AG04449 (cell line): Measurements from ENCODE around the gene SESN3.

Experiments used
- CTCF ChIA-PET: fragments of 350-600 bp; formaldehyde crosslinking; extraction: SDS; loops from one replicate; lab custom pipeline; 2021; ENCODE audit warnings: antibody characterized with exemption; lab: Yijun Ruan, JAX
- POLR2A ChIA-PET: fragments of 400-600, 350-600 bp; formaldehyde crosslinking; extraction: SDS; loops from one replicate; lab custom pipeline; 2020; ENCODE audit warnings: antibody characterized with exemption, inconsistent platforms; lab: Yijun Ruan, JAX
- DNase-seq: peaks from one replicate; pipeline ENCODE4 v3.0.0-alpha.2; 2010; ENCODE audit warnings: low read depth, low spot score
- H3K4me3 ChIP-seq: 2 replicates; pipeline ENCODE4 v1.5.1; 2011; ENCODE audit warnings: low read depth, mild to moderate bottlenecking, control low read depth, low read length
- TF ChIP-seq, protein P1 (sequence below): IDR thresholded peaks from one replicate; pipeline ENCODE4 v1.5.1; 2011; ENCODE audit warnings: mild to moderate bottlenecking, moderate library complexity, low read length, control low read depth, inconsistent platforms; ENCODE audit not compliant: insufficient read depth; ENCODE audit errors: missing control alignments

Gene SESN3

DNA sequence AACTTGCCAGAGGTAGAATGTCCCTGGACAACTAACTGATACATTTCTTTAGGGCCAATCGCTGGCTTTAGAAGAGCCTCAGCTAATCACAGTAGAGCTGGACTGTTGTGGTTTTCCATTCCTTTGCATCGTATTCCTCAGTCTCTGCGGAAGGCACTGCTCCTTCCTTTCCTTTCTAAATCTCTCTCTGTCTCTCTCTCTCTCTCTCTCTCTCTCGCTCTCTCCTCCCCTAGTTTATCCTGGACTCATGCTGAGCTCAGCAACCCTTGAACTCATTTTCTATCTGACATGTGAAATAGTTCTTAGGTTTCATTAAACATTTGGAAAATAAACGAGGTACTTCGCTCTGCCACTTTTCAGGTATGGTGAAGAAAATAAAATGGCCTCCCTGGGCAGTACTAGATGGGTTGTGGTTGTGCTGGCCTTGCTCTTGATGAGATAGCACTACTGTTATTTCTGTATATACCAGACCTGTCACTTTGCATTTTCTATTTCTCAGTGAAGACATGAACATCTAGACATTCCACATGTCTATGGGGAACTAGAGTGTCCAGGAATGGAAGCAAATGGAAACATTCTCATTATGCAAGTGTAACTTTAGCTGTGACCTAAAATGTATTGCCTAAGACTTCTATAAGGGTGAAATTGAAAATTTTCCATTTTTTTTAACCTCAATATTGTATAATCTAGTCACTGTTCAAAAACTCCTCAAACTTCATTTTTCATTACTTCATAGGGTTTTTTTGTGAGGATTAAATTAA, 12.0 kb upstream of the SESN3 start:
- POLR2A ChIA-PET, result no interaction called here
- H3K4me3 ChIP-seq, result no peak overlapping the region
- DNase-seq, result no peak
- CTCF ChIA-PET, result interaction anchor here (0.7 kb wide), 1 partner anchor 11 kb away, joined by 3 read pairs; no protein-coding TSS in a partner anchor
- TF ChIP-seq, protein P1, sequence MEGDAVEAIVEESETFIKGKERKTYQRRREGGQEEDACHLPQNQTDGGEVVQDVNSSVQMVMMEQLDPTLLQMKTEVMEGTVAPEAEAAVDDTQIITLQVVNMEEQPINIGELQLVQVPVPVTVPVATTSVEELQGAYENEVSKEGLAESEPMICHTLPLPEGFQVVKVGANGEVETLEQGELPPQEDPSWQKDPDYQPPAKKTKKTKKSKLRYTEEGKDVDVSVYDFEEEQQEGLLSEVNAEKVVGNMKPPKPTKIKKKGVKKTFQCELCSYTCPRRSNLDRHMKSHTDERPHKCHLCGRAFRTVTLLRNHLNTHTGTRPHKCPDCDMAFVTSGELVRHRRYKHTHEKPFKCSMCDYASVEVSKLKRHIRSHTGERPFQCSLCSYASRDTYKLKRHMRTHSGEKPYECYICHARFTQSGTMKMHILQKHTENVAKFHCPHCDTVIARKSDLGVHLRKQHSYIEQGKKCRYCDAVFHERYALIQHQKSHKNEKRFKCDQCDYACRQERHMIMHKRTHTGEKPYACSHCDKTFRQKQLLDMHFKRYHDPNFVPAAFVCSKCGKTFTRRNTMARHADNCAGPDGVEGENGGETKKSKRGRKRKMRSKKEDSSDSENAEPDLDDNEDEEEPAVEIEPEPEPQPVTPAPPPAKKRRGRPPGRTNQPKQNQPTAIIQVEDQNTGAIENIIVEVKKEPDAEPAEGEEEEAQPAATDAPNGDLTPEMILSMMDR, result no peak

DNA sequence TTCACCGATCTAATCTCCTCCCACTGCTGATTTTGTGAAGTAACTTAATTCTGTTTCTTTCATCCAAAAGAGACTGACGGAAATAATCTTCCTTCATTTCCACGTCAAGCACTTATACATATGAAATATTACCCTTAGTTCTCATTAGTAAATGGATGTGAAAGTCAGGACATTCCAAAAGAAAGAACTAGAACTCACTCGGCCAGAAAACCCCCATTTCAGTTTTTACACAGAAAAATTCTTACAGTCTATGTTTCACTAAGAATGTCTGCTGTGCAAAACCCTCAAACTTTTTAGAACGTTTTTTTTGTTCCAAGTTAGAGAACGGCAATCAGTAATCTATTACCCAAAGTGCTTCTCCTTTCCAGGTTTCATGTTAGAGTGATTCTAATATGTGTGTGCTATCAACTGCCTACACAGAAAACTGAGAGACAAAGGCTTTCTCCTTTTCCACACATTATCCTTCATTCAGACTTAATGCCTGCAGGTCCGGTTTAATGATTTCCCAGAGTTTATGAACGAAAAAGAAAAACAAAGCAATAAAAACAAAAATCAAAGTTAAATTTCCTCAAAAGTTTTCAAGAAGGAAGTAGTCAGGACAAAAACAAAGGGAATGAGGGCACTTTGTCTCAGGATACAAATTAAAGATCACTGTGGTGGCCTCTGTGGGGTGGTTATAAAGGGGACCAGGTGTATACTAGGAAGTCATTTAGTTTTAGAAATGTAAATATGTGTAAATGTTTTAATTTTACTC, 11.3 kb upstream of the SESN3 start:
- TF ChIP-seq, protein P1, result no peak
- H3K4me3 ChIP-seq, result no peak overlapping the region
- DNase-seq, result no peak
- POLR2A ChIA-PET, result no interaction called here
- CTCF ChIA-PET, result interaction anchor here (1.5 kb wide), 1 partner anchor 10 kb away, joined by 3 read pairs; no protein-coding TSS in a partner anchor

DNA sequence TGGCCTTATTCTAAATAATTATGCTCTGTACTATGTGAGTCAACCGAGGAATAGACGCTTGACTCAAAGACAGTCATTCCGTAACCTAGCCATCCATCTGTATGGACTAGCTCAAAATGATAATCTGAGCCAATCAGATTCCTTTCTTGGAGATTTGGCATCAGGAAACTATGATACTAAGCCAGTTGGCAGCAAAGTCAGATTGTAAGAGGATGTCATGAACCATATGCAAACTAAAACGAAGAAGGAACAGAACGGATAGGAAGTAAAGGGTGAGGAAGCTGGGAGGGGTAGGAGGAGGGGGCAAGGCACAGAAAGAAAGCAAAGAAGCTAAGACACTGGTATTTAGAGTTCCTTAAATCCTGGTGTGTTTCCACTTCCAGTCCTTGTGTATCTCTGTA, 10.7 kb upstream of the SESN3 start:
- CTCF ChIA-PET, result interaction anchor here (1.5 kb wide), 1 partner anchor 9 kb away, joined by 3 read pairs; no protein-coding TSS in a partner anchor
- no peak for DNase-seq
- TF ChIP-seq, protein P1, result no peak
- POLR2A ChIA-PET, result no interaction called here
- no peak overlapping the region for H3K4me3 ChIP-seq

DNA sequence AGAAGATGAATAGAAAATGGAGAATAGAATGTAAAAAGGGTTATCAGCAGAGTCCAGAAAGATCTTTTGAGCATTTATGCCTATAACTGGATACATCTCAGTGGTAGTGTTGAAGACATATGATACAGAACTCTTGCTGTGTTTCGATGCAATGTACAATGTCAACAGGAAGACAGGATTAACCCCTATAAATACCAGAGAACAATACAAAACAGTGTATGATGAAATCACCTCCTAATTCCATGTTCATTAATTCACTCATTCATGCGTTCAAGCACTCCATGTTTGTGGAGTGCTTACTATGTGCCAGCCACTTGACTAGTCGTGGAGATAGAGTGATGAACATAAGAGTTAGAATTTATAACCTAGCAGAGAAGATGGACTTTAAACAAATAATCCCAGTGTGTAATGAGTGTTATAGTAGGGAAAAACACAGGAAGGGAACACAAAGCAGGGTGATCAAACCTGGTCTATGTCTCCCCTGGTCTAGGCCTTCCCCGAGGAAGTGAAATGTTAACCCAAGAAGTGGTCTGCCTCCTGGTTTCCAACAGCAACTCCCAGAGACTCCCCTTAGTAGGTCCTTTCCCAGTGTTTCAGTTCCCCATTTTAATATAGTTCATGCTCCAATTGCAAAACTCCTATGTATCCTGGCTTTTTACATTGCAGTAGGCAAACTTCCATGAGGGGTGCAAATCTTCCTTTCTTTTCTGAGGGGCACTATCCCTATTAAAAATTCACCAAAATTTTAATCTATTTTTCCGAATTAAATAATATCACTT, 9.1 kb upstream of the SESN3 start:
- no peak overlapping the region for H3K4me3 ChIP-seq
- ChIA-PET CTCF (no interaction called here), POLR2A (no interaction called here)
- no peak for DNase-seq
- TF ChIP-seq, protein P1, result no peak

DNA sequence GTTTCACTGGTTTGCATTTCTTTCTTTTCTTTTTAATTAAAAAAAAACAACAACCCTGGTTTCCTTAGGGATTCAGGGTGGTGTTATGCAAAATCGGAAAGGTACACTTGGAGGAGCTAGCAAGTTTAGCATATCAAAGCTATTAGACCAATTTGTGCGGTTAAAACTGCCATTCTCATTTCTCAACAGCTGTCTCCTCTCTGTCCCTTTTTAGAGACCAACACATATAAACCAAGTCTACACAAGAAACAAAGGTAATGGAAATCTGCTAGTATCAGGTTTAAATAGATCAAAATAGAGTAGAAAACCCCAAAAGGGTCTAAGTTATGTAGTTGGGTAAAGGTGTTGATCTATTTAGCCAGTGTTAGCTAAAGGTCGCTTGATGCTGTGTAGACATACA, 1.7 kb upstream of the SESN3 start:
- POLR2A ChIA-PET, result interaction anchor here (0.7 kb wide), 1 partner anchor 84 kb away, joined by 3 read pairs; no protein-coding TSS in a partner anchor
- CTCF ChIA-PET, result interaction anchor here (0.6 to 4.4 kb wide), 6 partner anchors 9 to 473 kb away, joined by 3 to 31 read pairs (median 3); no protein-coding TSS in a partner anchor
- DNase-seq, result no peak
- no peak overlapping the region; the same call in 1 of the 2 replicates for H3K4me3 ChIP-seq
- TF ChIP-seq, protein P1, result no peak
